Activated CD4-positive, alpha-beta T cell treated with anti-CD3 and anti-CD28 coated beads for 36 hours (primary cell): ENCODE results near the gene SPNS2. TPM values are rescaled to one million over a fixed set of nuclear protein-coding genes. Genes with fewer than 3 reads are reported as not detected.
A peak's percentile ranks its signal among the peaks of the same experiment; 100 is the strongest.

ENCODE experiments used
- ATAC-seq: fragments of 200-7000 bp; cut with Tn5 transposase; one replicate; pipeline ENCODE4 v1.10.0; 2021; ENCODE audit warnings: mild to moderate bottlenecking, moderate library complexity
- CTCF ChIA-PET: fragments of 350-600 bp; sonication (Branson Sonifier 250); formaldehyde crosslinking; loops from one replicate; lab custom pipeline; 2021; ENCODE audit warnings: antibody characterized with exemption; lab: Charles Lee
- POLR2A ChIA-PET: fragments of 350-600 bp; sonication (Branson Sonifier 250); formaldehyde crosslinking; loops from one replicate; lab custom pipeline; 2021; ENCODE audit warnings: antibody characterized with exemption, inconsistent platforms; lab: Charles Lee
- DNase-seq: peaks from one replicate; pipeline ENCODE4 v3.0.0-alpha.2; 2020
- H3K27ac Mint-ChIP-seq: one replicate; pipeline ENCODE4 v1.8.0; 2021; ENCODE audit warnings: mixed read lengths
- H3K27me3 Mint-ChIP-seq: one replicate; pipeline ENCODE4 v1.8.0; 2021; ENCODE audit warnings: mixed read lengths
- H3K36me3 Mint-ChIP-seq: one replicate; pipeline ENCODE4 v1.8.0; 2021; ENCODE audit warnings: low read depth, mixed read lengths
- H3K4me1 Mint-ChIP-seq: one replicate; pipeline ENCODE4 v1.8.0; 2021; ENCODE audit warnings: mixed read lengths
- H3K4me3 Mint-ChIP-seq: one replicate; pipeline ENCODE4 v1.8.0; 2021; ENCODE audit warnings: mild to moderate bottlenecking, moderate library complexity, mixed read lengths
- H3K9me3 Mint-ChIP-seq: one replicate; pipeline ENCODE4 v1.8.0; 2021; ENCODE audit warnings: low read depth, mixed read lengths
- intact Hi-C, 2 experiments: fragments of 100-400 bp; cut with DNase I in 1 of 2; cut with micrococcal nuclease in 1 of 2; formaldehyde crosslinking; loops; one replicate each; pipeline versions ENCODE4 v1.14.2 to v1.15.1; 2022 to 2024; cut with DNase I, micrococcal nuclease
- total RNA-seq, 2 experiments: library from RNA; stranded (reverse); gene quantifications; one replicate each; pipeline ENCODE4 v1.2.3, GENCODE V29; 2021

SPNS2 gene
- total RNA-seq, 2 experiments from 2014 or later, result 0.07 to 0.37 TPM

DNA sequence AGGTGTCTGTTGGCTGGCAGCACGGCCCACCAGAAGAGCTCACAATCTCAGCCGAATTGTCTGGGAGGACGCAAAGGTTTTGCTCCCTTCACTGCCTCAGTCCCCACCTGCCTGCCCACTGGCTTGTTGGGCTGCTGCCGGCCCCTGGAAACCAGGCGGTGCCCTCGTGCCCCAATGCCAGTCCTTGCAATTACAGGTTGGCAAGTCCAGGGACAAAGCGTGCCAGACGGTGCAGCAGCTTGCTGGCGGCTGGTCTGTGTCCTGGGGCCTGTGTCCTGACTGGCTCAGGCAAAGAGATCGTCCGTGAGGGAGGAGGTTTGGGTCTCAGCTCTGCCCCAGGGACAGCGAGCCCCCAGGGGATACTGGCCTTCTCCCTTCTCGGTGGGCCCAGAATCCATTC, 24.6 kb upstream of the SPNS2 start:
- POLR2A ChIA-PET, result no interaction called here
- DNase-seq, result no peak
- Mint-ChIP-seq H3K27me3 (no peaks in the 10 kb centered on the region), H3K4me1 (peaks cover 7% of the 10 kb centered on the region), H3K27ac (no peak overlapping the region), H3K9me3 (no peaks in the 10 kb centered on the region), H3K36me3 (no peaks in the 10 kb centered on the region), H3K4me3 (no peak overlapping the region)
- CTCF ChIA-PET, result interaction anchor here (0.6 to 0.7 kb wide), 2 partner anchors 272 to 350 kb away, joined by 3 to 6 read pairs; no protein-coding TSS in a partner anchor
- intact Hi-C loops, result no loop called here
- ATAC-seq, result no peak

DNA sequence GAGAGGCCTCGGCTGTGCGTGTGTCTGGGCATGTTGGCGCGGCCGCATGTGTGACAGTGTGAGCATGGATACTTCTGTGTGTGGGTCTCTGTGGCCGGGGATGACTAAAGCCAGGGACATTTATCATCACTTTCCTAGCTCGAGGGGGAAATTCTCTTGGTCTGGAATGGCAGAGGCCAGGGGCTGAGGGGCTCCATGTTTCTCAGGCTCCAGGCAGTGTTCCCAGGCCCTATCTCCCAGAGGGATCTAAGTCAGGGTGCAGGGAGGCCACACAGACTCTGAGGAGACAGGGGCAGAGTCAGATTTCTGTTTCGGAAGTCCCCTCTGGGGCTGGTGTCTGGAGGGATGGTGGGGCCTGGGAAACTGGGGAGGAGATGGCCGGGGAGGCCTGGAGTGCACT, 23.7 kb upstream of the SPNS2 start:
- H3K4me1 Mint-ChIP-seq, result peaks cover 7% of the 10 kb centered on the region
- H3K4me3 Mint-ChIP-seq, result no peak overlapping the region
- no peaks in the 10 kb centered on the region for H3K36me3 Mint-ChIP-seq
- ATAC-seq (no peak), DNase-seq (no peak)
- no peak overlapping the region for H3K27ac Mint-ChIP-seq
- ChIA-PET CTCF (interaction anchor here (0.6 to 0.7 kb wide), 2 partner anchors 111 to 273 kb away, joined by 3 to 4 read pairs; no protein-coding TSS in a partner anchor), POLR2A (interaction anchor here (0.6 kb wide), 1 partner anchor 378 kb away, joined by 5 read pairs; no protein-coding TSS in a partner anchor)
- H3K9me3 Mint-ChIP-seq, result no peaks in the 10 kb centered on the region
- no peaks in the 10 kb centered on the region for H3K27me3 Mint-ChIP-seq
- intact Hi-C loops, result no loop called here

DNA sequence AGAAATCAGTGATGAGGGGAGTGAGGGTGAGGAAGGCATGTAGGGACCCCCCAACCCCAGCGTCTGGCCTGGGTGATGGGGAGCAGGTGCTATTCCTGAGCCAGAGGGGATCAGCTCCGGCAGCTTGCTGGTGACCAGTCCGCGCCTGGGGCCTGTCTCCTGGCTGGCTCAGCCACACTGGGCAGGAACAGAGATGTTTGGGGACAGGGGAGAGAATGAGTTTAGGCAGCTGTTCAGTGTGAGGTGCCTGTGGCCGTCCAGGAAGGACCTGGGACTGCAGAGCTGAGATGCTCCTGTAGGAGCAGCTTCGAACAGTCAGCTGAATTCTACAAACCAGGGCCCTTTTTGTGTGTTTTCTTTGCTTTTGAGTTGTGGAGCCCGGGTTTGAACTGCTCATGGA, 23.2 kb upstream of the SPNS2 start:
- Mint-ChIP-seq H3K4me1 (peaks cover 7% of the 10 kb centered on the region), H3K36me3 (no peaks in the 10 kb centered on the region), H3K27me3 (no peaks in the 10 kb centered on the region), H3K27ac (no peak overlapping the region), H3K4me3 (no peak overlapping the region), H3K9me3 (no peaks in the 10 kb centered on the region)
- ChIA-PET POLR2A (interaction anchor here (0.6 kb wide), 1 partner anchor 378 kb away, joined by 5 read pairs; no protein-coding TSS in a partner anchor), CTCF (interaction anchor here (0.6 kb wide), 1 partner anchor 111 kb away, joined by 4 read pairs; no protein-coding TSS in a partner anchor)
- DNase-seq (no peak), ATAC-seq (no peak)
- intact Hi-C loops, result no loop called here

DNA sequence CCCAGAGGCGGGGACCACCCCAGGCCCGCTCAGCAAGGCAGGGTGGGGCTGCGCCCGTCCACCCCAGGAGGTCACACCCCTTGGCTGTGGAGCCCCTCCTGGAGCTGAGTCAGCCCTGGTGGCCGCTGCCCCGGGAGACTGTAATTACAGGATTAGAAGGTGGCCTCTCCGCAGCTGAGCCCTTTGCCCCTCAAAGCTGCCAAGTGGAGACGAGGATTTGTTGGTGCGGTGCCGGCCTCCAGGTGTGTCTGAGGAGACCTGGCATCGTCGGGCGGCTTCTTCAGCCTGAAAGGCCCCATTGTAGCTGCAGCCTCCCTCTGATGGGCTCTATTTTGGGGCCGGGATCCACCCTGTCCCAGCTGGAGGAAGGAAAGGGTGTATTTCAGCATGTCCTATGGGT, 22.7 kb upstream of the SPNS2 start:
- Mint-ChIP-seq H3K4me3 (no peak overlapping the region), H3K27ac (no peak overlapping the region), H3K4me1 (peaks cover 12% of the 10 kb centered on the region), H3K9me3 (no peaks in the 10 kb centered on the region), H3K27me3 (no peaks in the 10 kb centered on the region), H3K36me3 (no peaks in the 10 kb centered on the region)
- POLR2A ChIA-PET, result no interaction called here
- intact Hi-C loops, result no loop called here
- CTCF ChIA-PET, result no interaction called here
- ATAC-seq (no peak), DNase-seq (no peak)

DNA sequence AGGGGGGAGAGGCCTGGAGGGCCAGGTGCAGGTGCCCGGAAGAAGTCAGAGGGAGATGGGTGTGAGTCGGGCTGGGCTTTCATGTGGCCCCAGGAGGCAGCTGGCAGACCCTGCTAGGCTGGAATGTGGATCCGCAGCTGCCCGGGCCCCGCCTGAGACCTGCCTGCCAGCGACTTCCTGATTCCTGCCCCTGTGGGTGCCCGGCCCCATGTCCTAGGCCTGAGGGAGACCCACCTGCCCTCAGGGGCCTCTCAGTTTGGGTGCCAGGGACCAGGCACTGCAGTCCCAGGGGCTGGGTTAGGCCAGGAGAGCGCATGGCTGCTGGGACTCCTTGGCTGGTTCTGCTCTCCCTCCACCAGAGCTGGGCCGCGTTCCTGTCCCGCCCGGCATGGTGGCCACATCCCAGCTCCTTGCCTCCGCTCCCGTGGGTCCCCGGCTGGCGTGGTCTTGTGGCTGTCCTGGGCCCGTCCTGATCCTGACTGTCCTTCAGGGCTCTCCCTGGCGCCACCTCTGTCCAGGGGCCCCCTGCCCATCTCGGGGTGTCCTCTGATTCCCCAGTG, 22.1 kb upstream of the SPNS2 start:
- H3K36me3 Mint-ChIP-seq, result no peaks in the 10 kb centered on the region
- H3K27me3 Mint-ChIP-seq, result no peaks in the 10 kb centered on the region
- CTCF ChIA-PET, result no interaction called here
- POLR2A ChIA-PET, result no interaction called here
- ATAC-seq (no peak), DNase-seq (no peak)
- peaks cover 18% of the 10 kb centered on the region for H3K4me1 Mint-ChIP-seq
- H3K4me3 Mint-ChIP-seq, result no peak overlapping the region
- H3K9me3 Mint-ChIP-seq, result no peaks in the 10 kb centered on the region
- no peak overlapping the region for H3K27ac Mint-ChIP-seq
- intact Hi-C loops, result no loop called here

DNA sequence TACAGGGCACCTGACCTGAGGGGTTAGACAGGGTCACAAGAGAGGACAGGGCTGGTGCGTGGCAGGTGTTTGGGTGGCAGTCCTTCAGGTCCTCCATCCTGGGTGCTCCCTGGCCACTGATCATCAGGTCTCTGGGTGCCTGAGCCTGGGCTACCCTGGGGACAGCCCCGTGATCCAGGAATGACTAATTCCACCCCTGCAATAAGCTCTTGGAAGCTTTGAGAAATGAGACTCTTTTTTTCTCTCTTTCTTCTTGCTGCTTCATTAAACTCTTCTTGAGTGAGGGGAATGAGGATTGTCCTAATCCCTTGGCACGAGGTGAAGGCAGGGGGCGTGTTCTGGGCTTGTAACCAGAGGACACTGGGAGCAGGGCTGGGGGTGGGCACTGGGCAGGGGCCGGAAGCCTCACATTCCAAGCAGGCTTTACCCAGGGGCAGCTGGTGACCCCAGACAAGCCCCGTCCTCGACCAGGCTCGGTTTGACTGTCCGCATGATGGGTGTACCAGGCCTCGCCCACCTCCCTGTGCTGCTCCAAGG, 21.4 kb upstream of the SPNS2 start:
- H3K9me3 Mint-ChIP-seq, result no peaks in the 10 kb centered on the region
- peaks cover 25% of the 10 kb centered on the region for H3K4me1 Mint-ChIP-seq
- H3K27ac Mint-ChIP-seq, result no peak overlapping the region
- POLR2A ChIA-PET, result no interaction called here
- peak; percentile 51 for DNase-seq
- ATAC-seq, result peak; percentile 67
- intact Hi-C loops, result no loop called here
- no peak overlapping the region for H3K4me3 Mint-ChIP-seq
- H3K27me3 Mint-ChIP-seq, result no peaks in the 10 kb centered on the region
- H3K36me3 Mint-ChIP-seq, result no peaks in the 10 kb centered on the region
- CTCF ChIA-PET, result no interaction called here

DNA sequence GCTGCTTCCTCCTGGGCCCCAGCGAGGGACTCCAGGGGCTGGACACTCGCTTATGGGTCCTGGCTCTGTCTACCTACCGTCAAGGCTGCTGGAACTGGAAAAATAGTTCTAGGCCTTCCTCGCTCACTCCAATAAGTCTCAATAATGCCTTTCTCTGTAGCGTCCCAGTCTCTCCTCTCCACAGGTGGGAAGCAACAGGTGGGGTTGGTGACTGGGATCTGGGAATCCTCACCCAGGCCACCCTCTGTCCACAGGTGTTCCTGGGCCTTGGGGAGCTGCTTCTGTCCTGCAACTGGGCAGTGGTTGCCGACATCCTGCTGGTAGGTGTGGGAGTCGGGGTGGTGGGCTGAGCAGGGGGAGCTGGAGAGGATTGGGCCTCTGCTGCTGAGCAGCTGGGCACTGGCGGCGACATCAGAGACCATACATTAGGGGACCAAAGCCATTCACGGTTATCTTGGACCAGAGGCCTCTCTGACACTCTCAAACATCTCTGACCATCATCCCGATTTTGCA, 20.3 kb upstream of the SPNS2 start:
- Mint-ChIP-seq H3K4me1 (peaks cover 29% of the 10 kb centered on the region), H3K27me3 (no peaks in the 10 kb centered on the region), H3K4me3 (no peak overlapping the region), H3K36me3 (no peaks in the 10 kb centered on the region), H3K27ac (no peak overlapping the region), H3K9me3 (no peaks in the 10 kb centered on the region)
- ChIA-PET POLR2A (no interaction called here), CTCF (no interaction called here)
- ATAC-seq, result no peak
- DNase-seq, result no peak
- intact Hi-C loops, result no loop called here

DNA sequence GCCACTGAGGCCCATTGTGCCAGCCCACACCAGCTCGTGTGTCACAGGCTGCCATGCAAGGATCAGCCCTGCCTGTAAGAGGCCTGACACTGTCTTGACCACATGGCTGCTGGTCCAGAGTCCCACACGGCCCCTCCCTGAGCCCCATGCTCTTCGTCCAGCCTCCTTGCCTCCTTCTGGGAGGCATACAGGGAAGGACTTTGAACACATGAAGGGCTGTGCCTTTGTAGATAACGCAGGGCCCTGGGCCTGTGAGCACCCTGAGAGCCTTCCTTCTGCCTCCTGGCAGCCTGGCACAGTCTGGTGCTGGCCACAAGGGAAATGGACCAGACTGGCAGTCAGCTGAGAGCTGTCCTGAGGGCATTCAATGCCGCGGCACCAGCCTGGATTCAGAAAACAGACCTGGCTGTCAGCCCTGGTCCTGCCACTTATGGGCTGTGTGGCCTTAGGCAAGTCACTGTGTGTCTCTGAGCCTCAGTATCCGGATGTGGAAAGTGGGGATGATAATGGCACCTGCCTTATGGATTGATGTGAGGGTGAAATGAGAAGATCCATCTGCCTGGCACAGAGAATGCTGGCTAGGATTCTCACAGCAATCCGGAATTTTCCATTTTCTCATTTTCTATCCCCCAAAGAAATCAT, 19.2 kb upstream of the SPNS2 start:
- H3K27ac Mint-ChIP-seq, result no peak overlapping the region
- H3K4me1 Mint-ChIP-seq, result peaks cover 33% of the 10 kb centered on the region
- ChIA-PET CTCF (no interaction called here), POLR2A (no interaction called here)
- no peaks in the 10 kb centered on the region for H3K27me3 Mint-ChIP-seq
- no peak overlapping the region for H3K4me3 Mint-ChIP-seq
- intact Hi-C loops, result no loop called here
- DNase-seq (no peak), ATAC-seq (no peak)
- no peaks in the 10 kb centered on the region for H3K9me3 Mint-ChIP-seq
- H3K36me3 Mint-ChIP-seq, result no peaks in the 10 kb centered on the region

DNA sequence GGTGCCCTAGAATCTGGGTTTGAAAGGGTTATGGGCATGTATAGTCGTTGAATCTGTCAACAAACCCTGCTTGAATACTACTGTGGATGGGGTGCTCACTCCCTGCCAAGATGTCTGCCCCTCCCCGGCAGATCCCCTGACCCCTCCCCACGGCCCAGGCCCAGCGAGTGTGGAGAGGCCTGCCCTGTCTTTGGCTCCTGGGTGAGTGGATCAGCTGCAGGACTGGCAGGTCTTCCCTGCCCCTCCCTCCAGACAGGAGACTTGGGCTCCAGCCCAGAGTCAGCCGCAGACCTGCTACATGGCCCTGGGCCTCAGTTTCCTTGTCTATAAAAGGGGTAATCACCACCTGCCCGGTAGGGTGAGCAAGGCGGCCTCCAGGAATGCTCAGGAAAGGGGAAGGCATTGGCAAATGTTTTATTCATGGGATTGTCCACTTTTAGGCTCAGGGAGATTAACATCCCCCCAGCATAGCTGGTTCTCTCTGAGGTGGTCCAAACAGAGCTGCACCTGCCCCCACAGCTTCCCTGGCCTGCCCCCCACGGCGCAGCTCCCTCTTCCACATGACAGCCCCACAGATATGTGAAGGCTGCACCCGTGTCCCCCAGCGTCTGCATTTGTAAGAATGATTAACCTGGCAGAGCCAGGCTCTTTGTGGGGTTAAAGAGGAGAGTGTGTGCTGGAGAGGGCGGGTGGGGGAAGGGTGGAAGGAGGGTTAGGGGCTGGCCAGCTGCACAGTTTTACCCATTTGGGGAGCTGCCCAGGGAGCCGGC, 18.5 kb upstream of the SPNS2 start:
- ATAC-seq (no peak), DNase-seq (no peak)
- Mint-ChIP-seq H3K4me3 (no peak overlapping the region), H3K9me3 (no peaks in the 10 kb centered on the region), H3K4me1 (peaks cover 39% of the 10 kb centered on the region), H3K36me3 (no peaks in the 10 kb centered on the region), H3K27me3 (no peaks in the 10 kb centered on the region), H3K27ac (no peak overlapping the region)
- intact Hi-C loops, result no loop called here
- ChIA-PET POLR2A (no interaction called here), CTCF (interaction anchor here (0.7 to 1.3 kb wide), 3 partner anchors 20 to 87 kb away, joined by 3 to 4 read pairs (median 3); no protein-coding TSS in a partner anchor)

DNA sequence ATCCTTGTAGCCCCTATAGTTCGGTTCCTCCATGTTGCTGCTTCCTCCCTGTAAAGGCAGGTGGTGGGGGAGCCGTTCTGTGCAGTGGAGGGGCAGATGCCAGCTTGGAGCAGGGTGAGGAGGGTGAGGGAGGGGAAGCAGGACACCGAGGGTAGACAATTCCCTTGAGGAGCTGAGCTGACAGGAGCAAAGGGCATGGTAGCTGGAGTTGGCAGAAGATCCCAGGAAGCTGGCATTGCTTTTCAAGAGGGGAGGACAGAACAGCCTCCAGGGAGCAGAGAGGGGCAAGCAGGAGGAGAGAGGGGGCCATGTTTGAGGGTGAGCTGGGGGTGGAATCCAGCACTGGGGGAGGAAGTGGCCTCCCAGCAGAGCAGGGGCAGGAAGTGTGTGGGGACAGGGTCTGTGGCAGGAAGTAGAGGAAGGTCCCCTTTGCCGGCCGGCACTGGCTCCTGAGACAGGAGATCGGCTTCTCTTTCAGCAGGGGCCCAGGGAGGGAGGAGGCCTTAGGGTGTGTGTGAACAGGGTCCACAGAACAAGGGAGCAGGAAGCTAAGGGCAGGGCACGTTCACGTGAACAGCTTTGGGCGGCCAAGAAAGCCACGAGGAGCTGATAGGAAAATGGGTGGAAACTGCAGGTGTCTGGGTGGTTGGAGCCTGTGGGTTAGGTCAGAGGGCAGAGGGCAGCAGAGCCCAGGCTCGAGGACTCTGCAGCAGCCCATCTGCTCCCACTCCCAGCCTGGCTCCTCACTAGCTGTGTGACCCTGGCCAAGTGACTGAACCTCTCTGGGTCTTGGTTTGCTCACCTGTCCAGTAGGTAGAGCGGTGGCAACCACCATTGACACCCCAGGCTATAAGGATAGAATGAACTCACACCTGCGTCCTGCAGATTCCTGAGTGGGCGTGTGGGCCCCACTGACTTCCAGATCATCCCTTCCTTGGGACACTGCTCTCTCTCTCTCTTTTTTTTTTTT, 17.5 kb upstream of the SPNS2 start:
- intact Hi-C loops, result no loop called here

More for the DNA sequence above, 17.5 kb upstream of the SPNS2 start:
- CTCF ChIA-PET, result interaction anchor here (0.8 to 1.3 kb wide), 3 partner anchors 19 to 281 kb away, joined by 3 to 4 read pairs (median 3); no protein-coding TSS in a partner anchor
- Mint-ChIP-seq H3K4me3 (peak overlapping the region; percentile 49), H3K9me3 (no peaks in the 10 kb centered on the region), H3K36me3 (no peaks in the 10 kb centered on the region), H3K27me3 (no peaks in the 10 kb centered on the region), H3K27ac (peak overlapping the region; percentile 93), H3K4me1 (peaks cover 47% of the 10 kb centered on the region)
- DNase-seq, result peak; percentile 63
- peak; percentile 77 for ATAC-seq
- POLR2A ChIA-PET, result interaction anchor here (1.0 kb wide), 1 partner anchor 221 kb away, joined by 3 read pairs; no protein-coding TSS in a partner anchor
